Caki2 (cell line): Measurements from ENCODE around the gene NAA11. TPM values are rescaled to one million over a fixed set of nuclear protein-coding genes. Genes with fewer than 3 reads are reported as not detected.

Experiments used
- DNase-seq: peaks from one replicate; pipeline ENCODE4 v3.0.0-alpha.2; 2015; ENCODE audit warnings: low read depth
- in situ Hi-C: cut with HindIII; loops from 2 replicates; pipeline ENCODE4 v1.10.0; 2016; ENCODE audit warnings: low sequenced_read_pairs, low pct_unique_long_range_greater_than_20kb, mixed read lengths
- total RNA-seq: library from RNA; depleted of rRNA; stranded (reverse); fragments of >200 nt; shearing (Covaris generic); gene quantifications from 2 replicates; pipeline ENCODE4 v1.2.3, GENCODE V29; 2014; ENCODE audit warnings: low replicate concordance

Gene NAA11
- total RNA-seq, 1 experiment from 2014 or later = not detected

GRCh38 chr4:79319975-79320374, 5.9 kb downstream of the NAA11 start:
- no peak for DNase-seq
- in situ Hi-C loops = no loop called here

- no peak for DNase-seq
- in situ Hi-C loops = no loop called here
Measured at GRCh38 chr4:79317711-79318110, 8.2 kb downstream of the NAA11 start.

- in situ Hi-C loops = no loop called here
Measured at GRCh38 chr4:79315891-79316290, 10.0 kb downstream of the NAA11 start.

GRCh38 chr4:79311279-79311678, 14.6 kb downstream of the NAA11 start:
- in situ Hi-C loops = no loop called here
- DNase-seq = no peak

More at GRCh38 chr4:79315891-79316290, 10.0 kb downstream of the NAA11 start:
- no peak for DNase-seq

- in situ Hi-C loops = no loop called here
- DNase-seq = no peak
Measured at GRCh38 chr4:79308971-79309370, 16.9 kb downstream of the NAA11 start.

GRCh38 chr4:79308137-79308536, 17.7 kb downstream of the NAA11 start:
- in situ Hi-C loops = no loop called here
- no peak for DNase-seq

GRCh38 chr4:79306795-79307194, 19.1 kb downstream of the NAA11 start:
- in situ Hi-C loops = no loop called here
- DNase-seq = no peak

- in situ Hi-C loops = no loop called here
- DNase-seq = no peak
Measured at GRCh38 chr4:79300280-79300679, 25.6 kb downstream of the NAA11 start.

GRCh38 chr4:79298484-79298883, 27.4 kb downstream of the NAA11 start:
- in situ Hi-C loops = no loop called here
- DNase-seq = no peak

- DNase-seq = no peak
- in situ Hi-C loops = no loop called here
Measured at GRCh38 chr4:79298027-79298426, 27.8 kb downstream of the NAA11 start.

GRCh38 chr4:79297479-79297878, 28.4 kb downstream of the NAA11 start:
- no peak for DNase-seq
- in situ Hi-C loops = no loop called here

- in situ Hi-C loops = no loop called here
- no peak for DNase-seq
Measured at GRCh38 chr4:79296768-79297428, 29.0 kb downstream of the NAA11 start.

- in situ Hi-C loops = no loop called here
- no peak for DNase-seq
Measured at GRCh38 chr4:79295086-79295485, 30.8 kb downstream of the NAA11 start.

GRCh38 chr4:79294064-79294463, 31.8 kb downstream of the NAA11 start:
- in situ Hi-C loops = no loop called here
- DNase-seq = no peak

- no peak for DNase-seq
- in situ Hi-C loops = no loop called here
Measured at GRCh38 chr4:79292008-79292407, 33.9 kb downstream of the NAA11 start.

- DNase-seq = no peak
- in situ Hi-C loops = no loop called here
Measured at GRCh38 chr4:79290376-79290775, 35.5 kb downstream of the NAA11 start.

GRCh38 chr4:79288185-79288584, 37.7 kb downstream of the NAA11 start:
- in situ Hi-C loops = no loop called here
- DNase-seq = no peak

GRCh38 chr4:79287718-79288117, 38.1 kb downstream of the NAA11 start:
- in situ Hi-C loops = no loop called here
- DNase-seq = no peak

- in situ Hi-C loops = no loop called here
- DNase-seq = no peak
Measured at GRCh38 chr4:79287076-79287475, 38.8 kb downstream of the NAA11 start.

- DNase-seq = no peak
- in situ Hi-C loops = no loop called here
Measured at GRCh38 chr4:79281566-79282359, 44.1 kb downstream of the NAA11 start.
